Measurements from ENCODE around the gene MYG1. TPM values are rescaled to one million over a fixed set of nuclear protein-coding genes. Genes with fewer than 3 reads are reported as not detected.

MYG1 gene
- total and polyA plus RNA-seq, 2 of the 13 experiments (the other 11 are each of a cell fraction or from before 2014, with no cell fraction given) = 38.6 to 58.0 TPM

DNA sequence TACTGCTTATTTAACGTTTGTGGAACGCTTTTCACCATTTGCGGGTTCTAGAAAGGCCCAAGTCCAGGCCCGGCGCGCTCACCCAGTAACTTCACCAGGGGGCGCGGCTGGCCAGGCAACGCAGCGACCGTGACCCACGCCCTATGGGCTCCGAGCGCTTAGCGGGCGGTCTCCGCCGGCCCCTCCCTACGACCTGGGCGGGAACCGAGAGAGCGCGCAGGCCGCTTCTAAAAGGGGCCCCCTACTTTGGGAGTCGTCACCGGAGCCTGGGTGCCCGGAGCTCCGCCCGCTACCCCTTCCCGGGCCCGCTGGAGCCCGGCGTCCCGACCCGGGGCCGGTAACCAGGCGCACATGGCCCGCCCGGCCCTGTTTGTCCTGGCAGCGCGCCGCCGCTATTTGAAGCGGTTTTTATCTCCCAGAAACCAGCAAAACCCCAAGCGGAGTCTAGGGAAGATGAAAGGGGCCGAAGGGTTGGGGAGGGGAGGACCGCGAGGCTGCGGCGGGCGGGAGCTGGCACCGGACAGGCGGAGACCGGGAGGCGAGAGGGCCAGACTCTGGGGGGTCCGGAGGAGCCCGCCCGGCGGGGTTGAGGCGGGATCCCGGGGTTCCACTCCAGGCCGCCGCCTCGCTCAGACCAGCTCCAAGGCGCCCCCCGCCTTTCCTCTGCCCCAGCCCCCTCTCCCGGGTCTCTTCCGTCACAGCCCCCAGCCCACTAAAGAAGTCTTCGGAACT, 25.4 kb downstream of the MYG1 start (continued):
- TF ChIP-seq, protein P1, sequence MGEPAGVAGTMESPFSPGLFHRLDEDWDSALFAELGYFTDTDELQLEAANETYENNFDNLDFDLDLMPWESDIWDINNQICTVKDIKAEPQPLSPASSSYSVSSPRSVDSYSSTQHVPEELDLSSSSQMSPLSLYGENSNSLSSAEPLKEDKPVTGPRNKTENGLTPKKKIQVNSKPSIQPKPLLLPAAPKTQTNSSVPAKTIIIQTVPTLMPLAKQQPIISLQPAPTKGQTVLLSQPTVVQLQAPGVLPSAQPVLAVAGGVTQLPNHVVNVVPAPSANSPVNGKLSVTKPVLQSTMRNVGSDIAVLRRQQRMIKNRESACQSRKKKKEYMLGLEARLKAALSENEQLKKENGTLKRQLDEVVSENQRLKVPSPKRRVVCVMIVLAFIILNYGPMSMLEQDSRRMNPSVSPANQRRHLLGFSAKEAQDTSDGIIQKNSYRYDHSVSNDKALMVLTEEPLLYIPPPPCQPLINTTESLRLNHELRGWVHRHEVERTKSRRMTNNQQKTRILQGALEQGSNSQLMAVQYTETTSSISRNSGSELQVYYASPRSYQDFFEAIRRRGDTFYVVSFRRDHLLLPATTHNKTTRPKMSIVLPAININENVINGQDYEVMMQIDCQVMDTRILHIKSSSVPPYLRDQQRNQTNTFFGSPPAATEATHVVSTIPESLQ (CRISPR knock-in tag; conservative IDR thresholded peaks at IDR 0.05) = no peak
- TF ChIP-seq, protein P2, sequence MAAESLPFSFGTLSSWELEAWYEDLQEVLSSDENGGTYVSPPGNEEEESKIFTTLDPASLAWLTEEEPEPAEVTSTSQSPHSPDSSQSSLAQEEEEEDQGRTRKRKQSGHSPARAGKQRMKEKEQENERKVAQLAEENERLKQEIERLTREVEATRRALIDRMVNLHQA (CRISPR knock-in tag; IDR thresholded peaks at IDR 0.05) = no peak
- peak; percentile 55; the same call in 1 of the 2 replicates for TF ChIP-seq HES4 (CRISPR knock-in tag; IDR thresholded peaks at IDR 0.05; ENCODE audit: borderline replicate concordance)
- TF ChIP-seq ZNF354B (CRISPR knock-in tag; IDR thresholded peaks at IDR 0.05) = no peak
- peak; percentile 49; the same call in 1 of the 2 replicates for TF ChIP-seq POLR2AphosphoS5 (IDR thresholded peaks at IDR 0.05; ENCODE audit: low read depth, low read length)
- no peak for TF ChIP-seq HOXA9 (CRISPR knock-in tag; IDR thresholded peaks at IDR 0.05; ENCODE audit: borderline replicate concordance)
- TF ChIP-seq, protein P3, sequence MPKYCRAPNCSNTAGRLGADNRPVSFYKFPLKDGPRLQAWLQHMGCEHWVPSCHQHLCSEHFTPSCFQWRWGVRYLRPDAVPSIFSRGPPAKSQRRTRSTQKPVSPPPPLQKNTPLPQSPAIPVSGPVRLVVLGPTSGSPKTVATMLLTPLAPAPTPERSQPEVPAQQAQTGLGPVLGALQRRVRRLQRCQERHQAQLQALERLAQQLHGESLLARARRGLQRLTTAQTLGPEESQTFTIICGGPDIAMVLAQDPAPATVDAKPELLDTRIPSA (CRISPR knock-in tag; IDR thresholded peaks at IDR 0.05; ENCODE audit: borderline replicate concordance) = no peak
- no peak for TF ChIP-seq ZNF496 (CRISPR knock-in tag; IDR thresholded peaks at IDR 0.05; ENCODE audit: insufficient replicate concordance)
- TF ChIP-seq ZNF83 (CRISPR knock-in tag; IDR thresholded peaks at IDR 0.05; ENCODE audit: borderline replicate concordance) = no peak
- TF ChIP-seq, protein P4, sequence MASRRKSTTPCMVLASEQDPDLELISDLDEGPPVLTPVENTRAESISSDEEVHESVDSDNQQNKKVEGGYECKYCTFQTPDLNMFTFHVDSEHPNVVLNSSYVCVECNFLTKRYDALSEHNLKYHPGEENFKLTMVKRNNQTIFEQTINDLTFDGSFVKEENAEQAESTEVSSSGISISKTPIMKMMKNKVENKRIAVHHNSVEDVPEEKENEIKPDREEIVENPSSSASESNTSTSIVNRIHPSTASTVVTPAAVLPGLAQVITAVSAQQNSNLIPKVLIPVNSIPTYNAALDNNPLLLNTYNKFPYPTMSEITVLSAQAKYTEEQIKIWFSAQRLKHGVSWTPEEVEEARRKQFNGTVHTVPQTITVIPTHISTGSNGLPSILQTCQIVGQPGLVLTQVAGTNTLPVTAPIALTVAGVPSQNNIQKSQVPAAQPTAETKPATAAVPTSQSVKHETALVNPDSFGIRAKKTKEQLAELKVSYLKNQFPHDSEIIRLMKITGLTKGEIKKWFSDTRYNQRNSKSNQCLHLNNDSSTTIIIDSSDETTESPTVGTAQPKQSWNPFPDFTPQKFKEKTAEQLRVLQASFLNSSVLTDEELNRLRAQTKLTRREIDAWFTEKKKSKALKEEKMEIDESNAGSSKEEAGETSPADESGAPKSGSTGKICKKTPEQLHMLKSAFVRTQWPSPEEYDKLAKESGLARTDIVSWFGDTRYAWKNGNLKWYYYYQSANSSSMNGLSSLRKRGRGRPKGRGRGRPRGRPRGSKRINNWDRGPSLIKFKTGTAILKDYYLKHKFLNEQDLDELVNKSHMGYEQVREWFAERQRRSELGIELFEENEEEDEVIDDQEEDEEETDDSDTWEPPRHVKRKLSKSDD (CRISPR knock-in tag; IDR thresholded peaks at IDR 0.05; ENCODE audit: low read depth) = no peak
- TF ChIP-seq ZNF510 (CRISPR knock-in tag; IDR thresholded peaks at IDR 0.05; ENCODE audit: low read depth) = no peak
- peak; percentile 41; the same call in 1 of the 2 replicates for TF ChIP-seq ZNF749 (CRISPR knock-in tag; IDR thresholded peaks at IDR 0.05; ENCODE audit: borderline replicate concordance)
- TF ChIP-seq, protein P5, sequence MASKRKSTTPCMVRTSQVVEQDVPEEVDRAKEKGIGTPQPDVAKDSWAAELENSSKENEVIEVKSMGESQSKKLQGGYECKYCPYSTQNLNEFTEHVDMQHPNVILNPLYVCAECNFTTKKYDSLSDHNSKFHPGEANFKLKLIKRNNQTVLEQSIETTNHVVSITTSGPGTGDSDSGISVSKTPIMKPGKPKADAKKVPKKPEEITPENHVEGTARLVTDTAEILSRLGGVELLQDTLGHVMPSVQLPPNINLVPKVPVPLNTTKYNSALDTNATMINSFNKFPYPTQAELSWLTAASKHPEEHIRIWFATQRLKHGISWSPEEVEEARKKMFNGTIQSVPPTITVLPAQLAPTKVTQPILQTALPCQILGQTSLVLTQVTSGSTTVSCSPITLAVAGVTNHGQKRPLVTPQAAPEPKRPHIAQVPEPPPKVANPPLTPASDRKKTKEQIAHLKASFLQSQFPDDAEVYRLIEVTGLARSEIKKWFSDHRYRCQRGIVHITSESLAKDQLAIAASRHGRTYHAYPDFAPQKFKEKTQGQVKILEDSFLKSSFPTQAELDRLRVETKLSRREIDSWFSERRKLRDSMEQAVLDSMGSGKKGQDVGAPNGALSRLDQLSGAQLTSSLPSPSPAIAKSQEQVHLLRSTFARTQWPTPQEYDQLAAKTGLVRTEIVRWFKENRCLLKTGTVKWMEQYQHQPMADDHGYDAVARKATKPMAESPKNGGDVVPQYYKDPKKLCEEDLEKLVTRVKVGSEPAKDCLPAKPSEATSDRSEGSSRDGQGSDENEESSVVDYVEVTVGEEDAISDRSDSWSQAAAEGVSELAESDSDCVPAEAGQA (IDR thresholded peaks at IDR 0.05; ENCODE audit: low read depth) = no peak
- TF ChIP-seq, protein P5 (CRISPR knock-in tag; IDR thresholded peaks at IDR 0.05; ENCODE audit: borderline replicate concordance) = no peak
- TF ChIP-seq RARG (CRISPR knock-in tag; IDR thresholded peaks at IDR 0.05; ENCODE audit: low read depth) = no peak
- TF ChIP-seq ZZZ3 (CRISPR knock-in tag; IDR thresholded peaks at IDR 0.05; ENCODE audit: borderline replicate concordance) = no peak; the same call in 1 of the 2 replicates

Measured in HepG2 (cell line).